ENCODE results near the gene PI4K2A.

GRCh38 chr10:97647556-97647955 is 7.1 kb downstream of the PI4K2A start:
- TF ChIP-seq EZH2 (IDR thresholded peaks at IDR 0.05; ENCODE audit: low read length) (no peak), CTCF (optimal IDR thresholded peaks at IDR 0.05 in 1 of 3, IDR thresholded peaks at IDR 0.05 in 1 of 3, conservative IDR thresholded peaks at IDR 0.05 in 1 of 3; ENCODE audit: extremely low read depth in 1 of 3, insufficient read depth in 2 of 3, low read length in 3 of 3) (no peak)

All from keratinocyte (primary cell).